Activated T-cell treated with anti-CD3 and anti-CD28 coated beads, Interleukin-2, amount 50 U/mL, for 24 hours (primary cell): ENCODE results near the gene TSPAN15.
"Not testable (repeated sequence)": the region's sequence is repeated elsewhere in the genome, so short reads cannot be mapped to it uniquely, and the experiment has no call there.

Source experiments
- DNase-seq: peaks from one replicate; pipeline ENCODE4 v3.0.0-alpha.2; 2020
- H3K27ac Mint-ChIP-seq: 2 replicates; pipeline ENCODE4 v1.8.0; 2020; ENCODE audit warnings: mild to moderate bottlenecking, mixed read lengths
- H3K27me3 Mint-ChIP-seq: 2 replicates; pipeline ENCODE4 v1.8.0; 2020; ENCODE audit warnings: mixed read lengths
- H3K36me3 Mint-ChIP-seq: 2 replicates; pipeline ENCODE4 v1.8.0; 2020; ENCODE audit warnings: low read depth, mixed read lengths
- H3K4me1 Mint-ChIP-seq: 2 replicates; pipeline ENCODE4 v1.8.0; 2020; ENCODE audit warnings: low read depth, mixed read lengths
- H3K4me3 Mint-ChIP-seq: 2 replicates; pipeline ENCODE4 v1.8.0; 2020; ENCODE audit warnings: mild to moderate bottlenecking, moderate library complexity, mixed read lengths
- H3K9me3 Mint-ChIP-seq: 2 replicates; pipeline ENCODE4 v1.8.0; 2020; ENCODE audit warnings: mixed read lengths

Gene TSPAN15

DNA sequence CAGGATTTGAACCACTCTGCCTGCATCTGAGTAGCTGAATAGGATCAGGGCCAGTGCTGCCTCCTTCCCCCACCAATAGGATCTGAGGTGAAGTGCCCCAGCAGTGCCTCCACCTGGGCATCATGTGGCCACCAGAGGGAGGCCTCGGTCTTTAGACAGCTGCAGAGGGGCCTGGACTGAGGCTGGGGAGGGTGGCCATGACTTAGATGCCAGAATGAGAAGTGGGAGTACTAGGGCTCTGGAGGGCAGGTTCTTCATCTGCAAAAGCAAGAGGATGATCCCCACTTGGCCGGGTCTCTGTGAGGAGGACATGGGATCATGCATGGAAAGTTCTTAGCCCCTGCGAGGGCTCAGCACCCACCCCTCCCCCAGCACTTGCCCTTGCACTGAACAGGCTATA is 65.1 kb downstream of the TSPAN15 start:
- DNase-seq, result no peak
- no peaks in the 10 kb centered on the region for H3K4me1 Mint-ChIP-seq
- no peaks in the 10 kb centered on the region for H3K9me3 Mint-ChIP-seq
- no peak overlapping the region for H3K27ac Mint-ChIP-seq
- H3K36me3 Mint-ChIP-seq, result no peaks in the 10 kb centered on the region
- no peak overlapping the region for H3K4me3 Mint-ChIP-seq
- peaks cover 3% of the 10 kb centered on the region for H3K27me3 Mint-ChIP-seq

DNA sequence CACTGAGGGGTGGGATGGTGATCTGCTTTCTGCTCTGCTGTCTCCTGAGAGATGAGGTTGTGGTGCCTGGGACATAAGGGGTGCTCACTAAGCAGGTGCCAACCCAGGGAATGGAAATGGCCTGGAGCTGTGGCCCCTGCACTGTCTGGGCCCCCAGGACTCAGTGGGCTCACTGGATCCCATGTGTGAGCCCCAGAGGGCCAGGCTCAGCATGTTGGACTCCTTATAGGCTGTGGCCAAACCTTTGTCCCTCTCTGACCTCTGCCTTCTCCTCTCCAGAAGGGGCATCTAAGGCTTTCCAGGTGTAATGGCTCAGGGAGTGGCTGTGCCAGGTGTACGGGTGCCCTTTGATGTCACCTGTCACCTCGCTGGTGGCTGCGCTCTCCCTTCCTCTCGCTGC is 65.5 kb downstream of the TSPAN15 start:
- Mint-ChIP-seq H3K9me3 (no peaks in the 10 kb centered on the region), H3K4me1 (no peaks in the 10 kb centered on the region), H3K27ac (no peak overlapping the region), H3K27me3 (peaks cover 3% of the 10 kb centered on the region), H3K36me3 (no peaks in the 10 kb centered on the region), H3K4me3 (no peak overlapping the region)
- no peak for DNase-seq

DNA sequence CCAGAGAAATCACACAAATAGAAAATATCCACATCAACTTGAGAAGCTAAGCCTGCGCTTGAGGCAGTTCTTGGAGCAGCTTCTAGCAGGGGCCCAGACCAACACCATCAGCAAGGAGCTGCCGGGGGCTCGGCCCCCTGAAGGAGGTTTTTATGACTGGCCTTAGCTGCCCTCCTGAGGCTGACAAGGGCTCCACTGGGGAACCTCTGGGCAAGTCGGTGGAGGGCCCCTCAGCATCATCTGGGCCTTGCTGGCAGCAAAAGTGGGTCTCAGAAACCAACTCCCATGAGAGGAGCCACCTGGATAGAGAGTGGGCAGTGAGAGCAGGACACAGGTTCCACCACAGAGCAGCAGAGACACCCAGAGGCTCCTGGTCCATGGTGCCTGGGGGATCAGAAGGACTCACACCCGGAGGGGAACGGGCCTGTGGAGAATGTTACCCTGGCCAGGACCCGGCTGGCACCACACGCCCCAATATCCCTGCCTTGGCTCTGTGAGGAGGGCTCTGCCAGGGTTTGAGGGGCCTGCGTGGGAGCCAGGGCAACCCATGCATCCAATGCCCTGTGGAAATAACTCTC is 66.1 kb downstream of the TSPAN15 start:
- Mint-ChIP-seq H3K27me3 (peaks cover 3% of the 10 kb centered on the region), H3K4me3 (no peak overlapping the region), H3K4me1 (no peaks in the 10 kb centered on the region), H3K27ac (no peak overlapping the region), H3K9me3 (no peaks in the 10 kb centered on the region), H3K36me3 (no peaks in the 10 kb centered on the region)
- DNase-seq, result no peak

DNA sequence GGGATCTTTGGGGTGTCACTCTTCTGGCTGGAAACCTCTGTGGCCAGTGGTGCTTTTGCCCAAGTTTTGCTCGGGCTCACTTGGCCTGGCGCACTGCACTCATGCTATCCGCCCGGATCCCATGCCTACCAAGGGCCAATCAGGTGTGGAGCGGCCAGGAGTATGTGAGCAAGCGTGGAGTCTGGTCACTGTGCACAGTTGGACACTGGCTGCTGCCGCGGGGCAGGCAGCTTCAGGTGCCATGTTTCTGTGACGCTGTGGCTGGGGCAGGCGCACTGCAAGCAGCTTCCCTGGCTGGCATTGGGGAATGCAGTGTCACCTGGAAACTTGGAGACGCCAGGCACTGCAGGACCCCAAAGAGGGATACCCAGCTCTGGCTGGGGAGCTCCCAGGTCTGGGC is 76.7 kb downstream of the TSPAN15 start:
- Mint-ChIP-seq H3K27ac (no peak overlapping the region), H3K4me3 (no peak overlapping the region), H3K9me3 (no peaks in the 10 kb centered on the region), H3K4me1 (no peaks in the 10 kb centered on the region), H3K27me3 (peaks cover 3% of the 10 kb centered on the region), H3K36me3 (no peaks in the 10 kb centered on the region)
- DNase-seq, result no peak

DNA sequence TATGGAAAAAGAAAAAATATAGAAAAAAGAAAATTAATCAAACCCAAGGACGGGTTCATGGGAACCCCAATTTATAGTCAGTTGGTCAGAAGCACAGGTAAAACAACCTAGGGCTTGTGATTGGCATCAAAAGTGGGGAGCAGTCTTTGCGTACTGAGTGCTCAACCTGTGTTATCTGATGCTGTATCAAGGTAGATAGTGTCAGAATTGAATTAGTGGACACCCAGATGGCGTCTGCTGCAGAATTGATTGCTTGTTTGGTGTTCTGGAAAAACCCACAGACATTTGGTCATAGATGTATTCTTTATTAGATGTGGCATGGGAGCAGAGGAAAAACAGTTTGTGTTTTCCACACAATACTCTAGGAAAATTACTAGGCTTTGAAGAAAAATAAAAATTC is 82.4 kb downstream of the TSPAN15 start:
- no peak for DNase-seq
- Mint-ChIP-seq H3K27ac (no peak overlapping the region), H3K36me3 (no peaks in the 10 kb centered on the region), H3K4me3 (no peak overlapping the region), H3K4me1 (no peaks in the 10 kb centered on the region), H3K9me3 (peaks cover 10% of the 10 kb centered on the region), H3K27me3 (peaks cover 7% of the 10 kb centered on the region)

DNA sequence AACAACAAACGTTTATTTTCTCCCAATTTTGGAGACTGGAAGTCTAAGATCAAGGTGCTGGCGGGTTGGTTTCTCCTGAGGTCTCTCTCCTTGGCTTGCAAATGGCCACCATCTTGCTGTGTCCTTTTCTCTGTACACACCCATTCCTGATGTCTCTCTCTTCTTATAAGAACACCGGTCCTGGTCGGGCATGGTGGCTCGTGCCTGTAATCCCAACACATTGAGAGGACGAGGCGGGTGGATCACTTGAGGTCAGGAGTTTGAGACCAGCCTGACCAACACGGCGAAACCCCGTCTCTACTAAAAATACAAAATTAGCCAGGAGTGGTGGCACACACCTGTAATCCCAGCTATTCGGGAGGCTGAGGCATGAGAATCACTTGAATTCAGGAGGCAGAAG is 85.3 kb downstream of the TSPAN15 start:
- H3K36me3 Mint-ChIP-seq, H3K4me1 Mint-ChIP-seq, H3K4me3 Mint-ChIP-seq, DNase-seq, H3K27me3 Mint-ChIP-seq, H3K27ac Mint-ChIP-seq: not testable (repeated sequence)
- H3K9me3 Mint-ChIP-seq, result peaks cover 17% of the 10 kb centered on the region

DNA sequence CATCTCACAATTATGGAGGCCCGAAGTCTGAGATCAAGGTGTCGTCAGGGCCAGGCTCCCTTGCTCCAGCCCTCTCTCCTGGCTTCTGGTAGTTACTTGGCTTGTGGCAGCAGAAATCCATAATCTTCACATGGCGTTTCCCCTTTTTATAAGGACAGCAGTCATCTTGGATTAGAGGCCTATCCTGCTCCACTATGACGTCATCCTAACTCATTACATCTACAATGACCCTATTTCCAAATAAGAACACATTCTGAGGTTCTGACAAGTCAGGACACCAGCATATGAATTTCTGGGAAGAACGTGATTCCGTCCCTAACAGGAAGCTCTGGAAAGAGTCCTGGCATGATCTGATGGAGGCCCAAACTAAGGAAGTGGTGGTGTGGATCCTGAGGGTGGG is 86.2 kb downstream of the TSPAN15 start:
- Mint-ChIP-seq H3K27ac (no peak overlapping the region), H3K4me3 (no peak overlapping the region), H3K9me3 (peaks cover 20% of the 10 kb centered on the region), H3K36me3 (no peaks in the 10 kb centered on the region), H3K4me1 (no peaks in the 10 kb centered on the region), H3K27me3 (peaks cover 7% of the 10 kb centered on the region)
- DNase-seq, result no peak

DNA sequence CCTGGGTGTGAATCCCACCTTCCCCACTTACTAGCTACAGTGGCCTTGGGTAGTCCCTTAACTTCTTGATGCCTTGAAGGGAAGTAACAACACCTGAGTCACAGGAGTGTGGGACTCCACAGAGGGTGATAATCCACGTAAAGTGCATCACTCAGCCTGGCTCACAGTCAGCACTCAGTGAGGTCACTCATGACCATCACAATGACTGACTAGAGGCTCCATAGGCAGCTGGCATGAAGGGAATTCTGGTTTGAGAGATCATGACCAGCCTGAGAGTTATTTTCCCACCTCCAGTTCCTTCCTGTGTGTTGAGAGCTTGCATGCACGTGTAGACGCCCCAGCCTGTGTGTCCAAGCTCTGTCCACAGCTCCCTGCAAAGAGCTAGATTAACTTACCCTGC is 87.2 kb downstream of the TSPAN15 start:
- no peak overlapping the region for H3K4me3 Mint-ChIP-seq
- H3K9me3 Mint-ChIP-seq, result peaks cover 17% of the 10 kb centered on the region
- H3K36me3 Mint-ChIP-seq, result no peaks in the 10 kb centered on the region
- no peak for DNase-seq
- H3K4me1 Mint-ChIP-seq, result no peaks in the 10 kb centered on the region
- no peak overlapping the region for H3K27ac Mint-ChIP-seq
- peaks cover 5% of the 10 kb centered on the region for H3K27me3 Mint-ChIP-seq

DNA sequence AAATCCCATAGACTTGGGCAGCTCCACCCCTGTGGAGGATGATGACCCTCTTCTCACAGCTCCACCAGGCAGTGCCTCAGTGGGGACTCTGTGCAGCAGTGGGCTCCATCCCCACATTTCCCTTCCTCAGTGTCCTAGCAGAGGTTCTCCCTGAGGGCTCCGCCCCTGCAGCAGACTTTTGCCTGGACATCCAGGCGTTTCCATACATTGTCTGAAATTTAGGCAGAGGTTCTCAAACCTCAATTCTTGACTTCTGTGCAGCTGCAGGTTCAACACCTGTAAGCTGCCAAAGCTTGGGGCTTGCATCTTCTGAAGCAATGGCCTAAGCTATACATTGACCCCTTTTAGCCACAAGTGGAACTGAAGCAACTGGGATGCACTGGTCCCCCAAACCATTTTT is 90.2 kb downstream of the TSPAN15 start:
- no peak for DNase-seq
- Mint-ChIP-seq H3K4me3 (no peak overlapping the region), H3K9me3 (peaks cover 10% of the 10 kb centered on the region), H3K27ac (no peak overlapping the region), H3K4me1 (no peaks in the 10 kb centered on the region), H3K27me3 (peaks cover 2% of the 10 kb centered on the region), H3K36me3 (no peaks in the 10 kb centered on the region)

DNA sequence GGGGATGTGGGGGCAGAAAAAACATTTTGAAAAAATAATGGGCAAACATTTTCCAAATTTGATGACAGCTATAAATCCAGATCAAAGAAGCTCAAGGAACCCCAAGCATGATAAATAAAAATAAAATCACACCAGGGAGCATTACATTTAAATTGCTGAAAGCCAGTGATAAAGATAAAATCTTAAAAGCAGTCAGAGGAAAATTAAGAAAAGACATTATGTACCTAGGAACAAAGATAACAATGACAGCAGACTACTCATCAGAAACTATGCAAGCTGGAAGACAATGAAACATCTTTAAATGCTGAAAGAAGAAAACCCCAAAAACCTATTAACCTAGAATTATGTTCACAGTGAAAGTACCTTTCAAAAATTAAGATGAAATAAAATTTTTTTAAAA is 98.7 kb downstream of the TSPAN15 start:
- no peak overlapping the region for H3K27ac Mint-ChIP-seq
- no peaks in the 10 kb centered on the region for H3K36me3 Mint-ChIP-seq
- no peak overlapping the region for H3K4me3 Mint-ChIP-seq
- H3K9me3 Mint-ChIP-seq, result peaks cover 25% of the 10 kb centered on the region
- H3K4me1 Mint-ChIP-seq, result no peaks in the 10 kb centered on the region
- H3K27me3 Mint-ChIP-seq, result peaks cover 20% of the 10 kb centered on the region
- no peak for DNase-seq

DNA sequence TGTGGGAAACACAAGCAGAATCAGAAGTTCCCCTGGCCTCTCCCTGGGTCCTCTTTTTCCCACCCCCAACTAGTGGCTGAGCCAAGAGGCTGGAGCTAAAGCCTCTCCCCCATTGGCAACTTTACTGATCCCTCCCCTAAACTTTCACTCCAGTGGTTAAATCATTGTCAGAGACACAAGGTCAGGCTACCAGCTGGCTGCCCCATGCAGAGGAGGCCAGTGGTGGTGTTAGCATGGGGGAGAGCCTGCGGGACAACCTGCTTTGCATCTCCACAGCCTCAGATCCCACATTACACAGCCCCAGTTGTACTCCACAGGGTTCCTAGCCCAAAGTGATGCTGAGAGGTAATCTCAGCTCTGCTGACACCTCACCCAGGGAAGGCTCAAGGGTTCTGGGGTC is 101.0 kb downstream of the TSPAN15 start:
- Mint-ChIP-seq H3K9me3 (peaks cover 25% of the 10 kb centered on the region), H3K4me3 (no peak overlapping the region), H3K27me3 (peaks cover 17% of the 10 kb centered on the region), H3K36me3 (no peaks in the 10 kb centered on the region), H3K27ac (no peak overlapping the region), H3K4me1 (no peaks in the 10 kb centered on the region)
- no peak for DNase-seq

DNA sequence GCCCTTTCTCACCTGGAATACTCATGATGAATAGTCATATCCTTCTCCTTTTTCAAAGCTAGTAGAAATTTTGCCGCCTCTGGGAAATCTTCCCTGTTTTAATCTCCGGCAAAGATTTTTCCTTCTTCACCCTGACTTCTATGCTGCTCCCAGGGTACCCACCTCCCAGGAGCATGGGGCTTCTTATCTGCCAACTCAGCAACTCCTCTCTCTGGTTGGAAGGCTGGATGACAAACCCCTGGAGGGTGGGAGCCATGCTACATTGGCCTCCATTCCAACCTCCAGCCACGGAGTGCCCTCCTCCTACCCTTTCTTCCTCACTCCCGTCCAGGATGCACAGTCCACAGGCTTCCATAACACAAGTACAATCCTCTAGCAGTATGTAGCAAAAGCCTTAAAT is 102.1 kb downstream of the TSPAN15 start:
- Mint-ChIP-seq H3K36me3 (no peaks in the 10 kb centered on the region), H3K4me3 (no peak overlapping the region), H3K9me3 (peaks cover 22% of the 10 kb centered on the region), H3K4me1 (peaks cover 3% of the 10 kb centered on the region), H3K27ac (no peak overlapping the region), H3K27me3 (peaks cover 17% of the 10 kb centered on the region)
- DNase-seq, result no peak

DNA sequence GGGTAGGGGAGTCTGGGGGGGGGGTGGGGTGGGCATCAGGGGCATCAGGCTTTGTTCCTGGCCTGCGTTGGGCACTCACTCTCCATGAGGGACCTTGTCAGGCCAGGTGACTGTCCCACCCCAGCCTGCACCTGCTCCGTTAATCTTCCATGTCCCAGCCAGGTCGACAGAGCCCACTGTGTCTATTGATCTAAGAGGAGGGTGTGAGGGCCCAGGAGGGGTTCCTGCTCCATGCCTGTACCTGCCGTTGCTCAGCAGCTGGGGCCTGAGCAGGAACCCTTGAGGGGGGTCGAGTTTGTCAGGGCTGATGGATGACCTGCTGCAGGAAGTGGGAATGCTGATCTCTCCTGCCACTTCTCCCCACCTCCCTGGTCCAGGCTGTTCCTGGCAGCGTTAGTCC is 103.3 kb downstream of the TSPAN15 start:
- H3K4me3 Mint-ChIP-seq, result no peak overlapping the region
- H3K4me1 Mint-ChIP-seq, result peaks cover 11% of the 10 kb centered on the region
- peaks cover 17% of the 10 kb centered on the region for H3K27me3 Mint-ChIP-seq
- peaks cover 12% of the 10 kb centered on the region for H3K9me3 Mint-ChIP-seq
- DNase-seq, result no peak
- no peaks in the 10 kb centered on the region for H3K36me3 Mint-ChIP-seq
- no peak overlapping the region for H3K27ac Mint-ChIP-seq
